Measurements from ENCODE around the gene SPAG17.
"Not testable (repeated sequence)": the region's sequence is repeated elsewhere in the genome, so short reads cannot be mapped to it uniquely, and the experiment has no call there.

Gene SPAG17

GRCh38 chr1:117933769-117934168, 251.3 kb downstream of the SPAG17 start:
- TF ChIP-seq CTCF (IDR thresholded peaks at IDR 0.05; ENCODE audit: extremely low read depth, missing control alignments) = no peak
- no peak for DNase-seq (ENCODE audit: low spot score)

- TF ChIP-seq CTCF (IDR thresholded peaks at IDR 0.05; ENCODE audit: extremely low read depth, missing control alignments) = no peak
- no peak for DNase-seq (ENCODE audit: low spot score)
Measured at GRCh38 chr1:117932576-117932975, 252.5 kb downstream of the SPAG17 start.

- DNase-seq (ENCODE audit: low spot score) = no peak
- no peak for TF ChIP-seq CTCF (IDR thresholded peaks at IDR 0.05; ENCODE audit: extremely low read depth, missing control alignments)
Measured at GRCh38 chr1:117930484-117930883, 254.5 kb downstream of the SPAG17 start.

GRCh38 chr1:117930173-117930447, 254.9 kb downstream of the SPAG17 start:
- peak; percentile 3 for DNase-seq (ENCODE audit: low spot score)
- no peak for TF ChIP-seq CTCF (IDR thresholded peaks at IDR 0.05; ENCODE audit: extremely low read depth, missing control alignments)

- DNase-seq (ENCODE audit: low spot score) = peak; percentile 89
- no peak for TF ChIP-seq CTCF (IDR thresholded peaks at IDR 0.05; ENCODE audit: extremely low read depth, missing control alignments)
Measured at GRCh38 chr1:117929343-117930172, 255.5 kb downstream of the SPAG17 start, which contains the start of the genes GDAP2 and WDR3. Gene GDAP2, minus strand, starts transcription at chr1:117929621. Its CDS starts 9,264 bp downstream, at chr1:117920357. Gene WDR3, plus strand, starts transcription at chr1:117929739. Its CDS starts 3,581 bp downstream, at chr1:117933320.

GRCh38 chr1:117928881-117929342, 256.1 kb downstream of the SPAG17 start:
- peak; percentile 31 for DNase-seq (ENCODE audit: low spot score)
- no peak for TF ChIP-seq CTCF (IDR thresholded peaks at IDR 0.05; ENCODE audit: extremely low read depth, missing control alignments)

GRCh38 chr1:117925981-117926380, 259.0 kb downstream of the SPAG17 start:
- no peak for DNase-seq (ENCODE audit: low spot score)
- TF ChIP-seq CTCF (IDR thresholded peaks at IDR 0.05; ENCODE audit: extremely low read depth, missing control alignments) = no peak

GRCh38 chr1:117922717-117923116, 262.3 kb downstream of the SPAG17 start:
- DNase-seq (ENCODE audit: low spot score) = not testable (repeated sequence)
